Esophagus muscularis mucosa (tissue), 4 donors: Measurements from ENCODE around the gene THOP1. TPM values are rescaled to one million over a fixed set of nuclear protein-coding genes. Genes with fewer than 3 reads are reported as not detected.

Experiments
- DNase-seq: peaks from one replicate; pipeline ENCODE4 v3.0.0-alpha.2; 2017; ENCODE audit errors: extremely low spot score
- H3K27ac ChIP-seq, 4 donors: fragments of 200-600 bp; sonication (generic); replicated peaks in 1 of 4; 1 replicate in 3 of 4; 2 replicates in 1 of 4; pipeline ENCODE4 v1.5.1; 2016 to 2019; ENCODE audit warnings: mild to moderate bottlenecking in 1 of 4
- H3K27me3 ChIP-seq, 4 donors: fragments of 200-600 bp; sonication (generic); one replicate each; pipeline versions ENCODE4 v1.5.1 to v1.6.0; 2016 to 2019
- H3K36me3 ChIP-seq, 4 donors: fragments of 200-600 bp; sonication (generic); one replicate each; pipeline ENCODE4 v1.5.1; 2016 to 2019
- H3K4me1 ChIP-seq, 4 donors: fragments of 200-600 bp; sonication (generic); one replicate each; pipeline ENCODE4 v1.5.1; 2016 to 2019
- H3K4me3 ChIP-seq, 4 donors: fragments of 200-600 bp; sonication (generic); 1 replicate in 2 of 4; 2 replicates in 2 of 4; pipeline ENCODE4 v1.5.1; 2016 to 2019; ENCODE audit warnings: mild to moderate bottlenecking in 4 of 4, moderate library complexity in 1 of 4
- H3K9me3 ChIP-seq, 4 donors: fragments of 200-600 bp; sonication (generic); 1 replicate in 3 of 4; 2 replicates in 1 of 4; pipeline ENCODE4 v1.5.1; 2016 to 2019
- EP300 ChIP-seq: sonication (generic); formaldehyde crosslinking; IDR thresholded peaks from one replicate; pipeline ENCODE4 v1.6.1; 2017; ENCODE audit warnings: antibody characterized with exemption
- POLR2A ChIP-seq: fragments of 450-650 bp; IDR thresholded peaks from one replicate; pipeline ENCODE4 v1.6.1; 2017; ENCODE audit warnings: antibody characterized with exemption, moderate library complexity, mild to moderate bottlenecking, low read depth
- POLR2AphosphoS5 ChIP-seq, 2 donors: sonication (generic); formaldehyde crosslinking; IDR thresholded peaks; one replicate each; pipeline ENCODE4 v1.6.1; 2017; ENCODE audit warnings: antibody characterized with exemption in 2 of 2
- WGBS: methylation state at CpG from one replicate; pipeline ENCODE4 v1.1.5; 2018; 5-methylcytosine and 5-hydroxymethylcytosine counted together
- intact Hi-C: fragments of 100-400 bp; cut with DNase I; formaldehyde crosslinking; loops from one replicate; pipeline ENCODE4 v1.15.1; 2023
- total RNA-seq, 4 donors: library from RNA; depleted of rRNA; stranded (reverse); fragments of >200 nt; gene quantifications; one replicate each; pipeline versions ENCODE4 v1.1.0 to v1.2.1, GENCODE V29; 2016
- TF ChIP-seq, protein P1 (sequence below), 3 experiments: fragments of 200-600 bp in 2 of 3; fragments of 450-650 bp in 1 of 3; sonication (generic) in 2 of 3; IDR thresholded peaks; one replicate each; pipeline ENCODE4 v1.5.1; 2017 to 2019; ENCODE audit warnings: antibody characterized with exemption in 3 of 3, mild to moderate bottlenecking in 2 of 3, moderate library complexity in 1 of 3

Gene THOP1
- total RNA-seq, 4 donors from 2014 or later = 22.8 to 65.3 (median 42.4) TPM

DNA sequence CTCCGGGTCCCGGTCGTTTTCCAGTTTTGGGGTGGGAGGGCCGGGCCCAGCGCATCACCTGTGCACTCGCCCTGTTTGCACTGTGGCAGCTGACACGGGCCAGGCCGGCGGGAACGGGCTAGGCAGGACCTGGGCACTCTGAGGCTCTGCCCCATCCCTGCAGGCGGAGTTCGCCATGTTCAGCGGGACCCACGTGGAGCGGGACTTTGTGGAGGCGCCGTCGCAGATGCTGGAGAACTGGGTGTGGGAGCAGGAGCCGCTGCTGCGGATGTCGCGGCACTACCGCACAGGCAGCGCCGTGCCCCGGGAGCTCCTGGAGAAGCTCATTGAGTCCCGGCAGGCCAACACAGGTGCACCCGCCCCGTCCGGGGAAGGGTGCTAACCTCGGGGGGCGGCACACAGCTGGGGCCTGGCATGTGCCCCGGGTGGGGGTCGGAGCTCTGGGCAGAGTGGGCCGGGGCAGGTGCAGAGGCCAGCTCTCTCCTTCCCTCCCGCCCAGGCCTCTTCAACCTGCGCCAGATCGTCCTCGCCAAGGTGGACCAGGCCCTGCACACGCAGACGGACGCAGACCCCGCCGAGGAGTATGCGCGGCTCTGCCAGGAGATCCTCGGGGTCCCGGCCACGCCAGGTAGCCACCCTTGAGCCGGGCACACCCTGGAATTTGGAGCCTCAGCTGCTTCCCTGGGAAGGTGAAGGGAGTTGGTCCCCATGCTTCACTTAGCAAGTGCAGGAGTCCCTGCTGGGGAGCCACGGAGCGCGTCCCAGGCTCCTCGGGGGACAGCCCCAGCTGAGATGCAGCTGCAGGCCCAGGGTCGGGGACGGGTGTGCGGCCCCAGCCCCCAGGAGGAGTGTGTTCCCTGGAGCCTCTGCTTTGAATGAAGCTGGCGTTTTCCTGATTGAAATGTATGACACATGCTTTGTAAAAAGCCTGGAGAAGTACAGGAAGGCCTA lies 25.1 kb downstream of the THOP1 start:
- TF ChIP-seq, protein P1, sequence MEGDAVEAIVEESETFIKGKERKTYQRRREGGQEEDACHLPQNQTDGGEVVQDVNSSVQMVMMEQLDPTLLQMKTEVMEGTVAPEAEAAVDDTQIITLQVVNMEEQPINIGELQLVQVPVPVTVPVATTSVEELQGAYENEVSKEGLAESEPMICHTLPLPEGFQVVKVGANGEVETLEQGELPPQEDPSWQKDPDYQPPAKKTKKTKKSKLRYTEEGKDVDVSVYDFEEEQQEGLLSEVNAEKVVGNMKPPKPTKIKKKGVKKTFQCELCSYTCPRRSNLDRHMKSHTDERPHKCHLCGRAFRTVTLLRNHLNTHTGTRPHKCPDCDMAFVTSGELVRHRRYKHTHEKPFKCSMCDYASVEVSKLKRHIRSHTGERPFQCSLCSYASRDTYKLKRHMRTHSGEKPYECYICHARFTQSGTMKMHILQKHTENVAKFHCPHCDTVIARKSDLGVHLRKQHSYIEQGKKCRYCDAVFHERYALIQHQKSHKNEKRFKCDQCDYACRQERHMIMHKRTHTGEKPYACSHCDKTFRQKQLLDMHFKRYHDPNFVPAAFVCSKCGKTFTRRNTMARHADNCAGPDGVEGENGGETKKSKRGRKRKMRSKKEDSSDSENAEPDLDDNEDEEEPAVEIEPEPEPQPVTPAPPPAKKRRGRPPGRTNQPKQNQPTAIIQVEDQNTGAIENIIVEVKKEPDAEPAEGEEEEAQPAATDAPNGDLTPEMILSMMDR (IDR thresholded peaks at IDR 0.05) = no peak
- TF ChIP-seq POLR2A = no peak
- TF ChIP-seq POLR2AphosphoS5 (IDR thresholded peaks at IDR 0.05) = no peak
- no peak for TF ChIP-seq EP300
- DNase-seq = no peak
- WGBS = 91% methylated on average over 20 of the region's 58 CpGs
- intact Hi-C loops = no loop called here
- no peak overlapping the region for H3K27ac ChIP-seq
- no peaks in the 10 kb centered on the region for H3K27me3 ChIP-seq
- H3K9me3 ChIP-seq = no peaks in the 10 kb centered on the region
- no peak overlapping the region for H3K4me3 ChIP-seq
- H3K4me1 ChIP-seq = no peaks in the 10 kb centered on the region
- H3K36me3 ChIP-seq = peaks cover 15 to 95% (median 78%) of the 10 kb centered on the region in 4 donors

GRCh38 chr19:2811221-2811722 lies 26.0 kb downstream of the THOP1 start:
- Histone ChIP-seq H3K4me1 (no peaks in the 10 kb centered on the region), H3K4me3 (no peak overlapping the region), H3K36me3 (peaks cover 15 to 88% (median 72%) of the 10 kb centered on the region in 4 donors), H3K27me3 (no peaks in the 10 kb centered on the region), H3K9me3 (no peaks in the 10 kb centered on the region), H3K27ac (no peak overlapping the region)
- no peak for DNase-seq
- WGBS = 96% methylated on average over 20 of the region's 20 CpGs
- intact Hi-C loops = no loop called here
- TF ChIP-seq POLR2A = no peak

- TF ChIP-seq, protein P1 (IDR thresholded peaks at IDR 0.05) = no peak
- TF ChIP-seq POLR2AphosphoS5 (IDR thresholded peaks at IDR 0.05) = no peak
- no peak for TF ChIP-seq EP300
- TF ChIP-seq POLR2A = no peak
- Histone ChIP-seq H3K27me3 (no peaks in the 10 kb centered on the region), H3K4me1 (no peaks in the 10 kb centered on the region), H3K36me3 (peaks cover 15 to 82% (median 66%) of the 10 kb centered on the region in 4 donors), H3K4me3 (no peak overlapping the region), H3K9me3 (no peaks in the 10 kb centered on the region), H3K27ac (no peak overlapping the region)
- WGBS = 94% methylated on average over 27 of the region's 34 CpGs
- no peak for DNase-seq
- intact Hi-C loops = no loop called here
Observed at GRCh38 chr19:2811735-2812413, 26.6 kb downstream of the THOP1 start.

DNA sequence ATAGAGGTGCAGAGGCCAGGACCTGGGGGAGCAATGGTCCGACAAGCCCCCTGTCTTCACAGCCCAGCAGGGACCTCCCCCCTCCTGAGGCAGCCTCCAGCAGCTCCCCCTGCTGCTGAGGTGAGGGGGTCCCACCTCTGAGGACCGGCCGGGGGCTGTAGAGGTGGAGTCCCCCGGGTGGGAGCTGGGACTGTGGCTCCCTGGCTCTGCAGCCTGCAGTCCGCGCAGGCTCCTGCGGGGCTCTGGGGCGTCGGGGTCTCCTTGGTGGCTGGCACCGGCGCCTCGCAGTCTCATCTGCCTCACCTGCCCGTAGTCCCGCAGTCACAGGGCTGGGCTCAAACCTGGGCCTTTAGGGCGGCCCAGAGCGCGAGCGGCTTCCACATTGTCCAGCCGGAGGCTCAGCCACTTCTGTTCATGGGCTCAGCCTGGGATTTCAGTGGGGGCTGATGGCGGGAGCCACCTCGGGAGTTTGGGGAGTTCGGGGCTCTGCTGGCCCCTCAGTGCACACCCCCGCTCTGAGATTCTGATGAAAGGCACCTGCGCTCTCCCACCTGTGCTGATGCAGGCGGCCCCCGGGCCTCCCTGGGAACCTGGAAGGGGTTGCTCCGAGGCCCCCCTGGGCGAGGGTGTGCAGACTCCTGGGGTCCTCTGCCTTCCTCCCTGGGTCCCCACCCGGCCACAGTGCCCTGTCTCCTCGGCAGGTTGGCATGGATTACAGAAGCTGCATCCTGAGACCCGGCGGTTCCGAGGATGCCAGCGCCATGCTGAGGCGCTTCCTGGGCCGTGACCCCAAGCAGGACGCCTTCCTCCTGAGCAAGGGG lies 27.3 kb downstream of the THOP1 start:
- Histone ChIP-seq H3K9me3 (no peaks in the 10 kb centered on the region), H3K27me3 (no peaks in the 10 kb centered on the region), H3K36me3 (peaks cover 15 to 74% (median 58%) of the 10 kb centered on the region in 4 donors), H3K4me1 (no peaks in the 10 kb centered on the region), H3K27ac (no peak overlapping the region), H3K4me3 (no peak overlapping the region)
- no peak for DNase-seq
- TF ChIP-seq POLR2A = no peak
- TF ChIP-seq, protein P1 (IDR thresholded peaks at IDR 0.05) = no peak
- no peak for TF ChIP-seq EP300
- no peak for TF ChIP-seq POLR2AphosphoS5 (IDR thresholded peaks at IDR 0.05)
- intact Hi-C loops = no loop called here
- WGBS = 90% methylated on average over 12 of the region's 37 CpGs
